OCI-LY1 (cell line): ENCODE data around the gene MED27.

Experiments used
- H2AFZ ChIP-seq: fragments of 200-600 bp; sonication (generic), shearing (Covaris generic); 2 replicates; pipeline ENCODE4 v1.6.0; 2014; ENCODE audit warnings: antibody characterized with exemption, mild to moderate bottlenecking, low read length
- H3F3A ChIP-seq: fragments of 200-600 bp; sonication (generic), shearing (Covaris generic); 2 replicates; pipeline ENCODE4 v1.6.0; 2014; ENCODE audit warnings: mild to moderate bottlenecking, antibody characterized with exemption, low read length, moderate library complexity; ENCODE audit not compliant: insufficient read depth
- H3K27ac ChIP-seq: fragments of 200-600 bp; sonication (generic); 2 replicates; pipeline ENCODE4 v1.5.1; 2014; ENCODE audit warnings: low read length, mixed run types, mild to moderate bottlenecking, low read depth; ENCODE audit not compliant: poor library complexity, severe bottlenecking
- H3K27me3 ChIP-seq: fragments of 200-600 bp; sonication (generic); 2 replicates; pipeline ENCODE4 v1.6.0; 2014; ENCODE audit warnings: antibody characterized with exemption, mild to moderate bottlenecking, low read length, moderate library complexity; ENCODE audit not compliant: insufficient read depth
- H3K36me3 ChIP-seq: fragments of 200-600 bp; sonication (generic); 2 replicates; pipeline ENCODE4 v1.6.1; 2014; ENCODE audit warnings: mild to moderate bottlenecking, antibody characterized with exemption, low read length, moderate library complexity, mixed read lengths; ENCODE audit not compliant: insufficient read depth
- H3K4me1 ChIP-seq: fragments of 200-600 bp; sonication (generic); 2 replicates; pipeline ENCODE4 v1.5.1; 2014; ENCODE audit warnings: mild to moderate bottlenecking, low read length, moderate library complexity; ENCODE audit not compliant: insufficient read depth, severe bottlenecking
- H3K4me2 ChIP-seq: fragments of 200-600 bp; sonication (generic), shearing (Covaris generic); 2 replicates; pipeline ENCODE4 v1.6.1; 2014; ENCODE audit warnings: low read length
- H3K4me3 ChIP-seq: fragments of 200-600 bp; sonication (generic); 2 replicates; pipeline ENCODE4 v1.5.1; 2014; ENCODE audit warnings: low read length, low read depth, mild to moderate bottlenecking, mixed read lengths; ENCODE audit not compliant: poor library complexity, severe bottlenecking
- H3K79me2 ChIP-seq: fragments of 200-600 bp; shearing (Covaris generic); 2 replicates; pipeline ENCODE4 v1.6.1; 2016; ENCODE audit warnings: mixed run types, low read length, mixed read lengths; ENCODE audit not compliant: insufficient read depth
- H3K9ac ChIP-seq: fragments of 200-600 bp; sonication (generic), shearing (Covaris generic); 2 replicates; pipeline ENCODE4 v1.6.1; 2014; ENCODE audit warnings: mild to moderate bottlenecking, low read length, mixed read lengths
- H3K9me2 ChIP-seq: fragments of 200-600 bp; sonication (generic), shearing (Covaris generic); 2 replicates; pipeline ENCODE4 v1.6.1; 2014; ENCODE audit warnings: low read depth, mild to moderate bottlenecking, low read length, mixed read lengths
- H3K9me3 ChIP-seq: fragments of 200-600 bp; shearing (Covaris generic); 2 replicates; pipeline ENCODE4 v1.6.1; 2014; ENCODE audit warnings: low read length, mixed read lengths
- H4K20me1 ChIP-seq: fragments of 200-600 bp; sonication (generic), shearing (Covaris generic); 2 replicates; pipeline ENCODE4 v1.6.0; 2016; ENCODE audit warnings: mild to moderate bottlenecking, low read length; ENCODE audit not compliant: insufficient read depth
- CTCF ChIP-seq: fragments of 200-600 bp; sonication (generic), shearing (Covaris generic); IDR thresholded peaks from 2 replicates; pipeline ENCODE4 v1.5.1; 2017; ENCODE audit warnings: mild to moderate bottlenecking, antibody characterized with exemption, low read length, moderate library complexity, mixed read lengths
- EZH2 ChIP-seq: fragments of 200-600 bp; sonication (generic), shearing (Covaris generic); IDR thresholded peaks from 2 replicates; pipeline ENCODE4 v1.8.0; 2017; ENCODE audit warnings: borderline replicate concordance, mixed run types, mild to moderate bottlenecking, antibody characterized with exemption, low read length, moderate library complexity, mixed read lengths

MED27 gene

GRCh38 chr9:131817073-131817472 lies 262.6 kb downstream of the MED27 start:
- H3K27me3 ChIP-seq, result 0 out of 2 replicates have a peak, but pooled peaks cover 6% of the 10 kb centered on the region
- TF ChIP-seq EZH2, result no peak
- no peak for TF ChIP-seq CTCF
- H3K36me3 ChIP-seq, result no peaks in the 10 kb centered on the region
- H3K27ac ChIP-seq, result no peak overlapping the region
- H3K4me1 ChIP-seq, result no peaks in the 10 kb centered on the region
- H2AFZ ChIP-seq, result no peak overlapping the region
- H3F3A ChIP-seq, result no peaks in the 10 kb centered on the region
- no peaks in the 10 kb centered on the region for H4K20me1 ChIP-seq
- no peaks in the 10 kb centered on the region for H3K9me3 ChIP-seq
- no peak overlapping the region for H3K4me3 ChIP-seq
- H3K9ac ChIP-seq, result no peak overlapping the region
- H3K79me2 ChIP-seq, result no peaks in the 10 kb centered on the region
- no peak overlapping the region for H3K4me2 ChIP-seq
- H3K9me2 ChIP-seq, result no peaks in the 10 kb centered on the region

- TF ChIP-seq CTCF, result no peak
- TF ChIP-seq EZH2, result no peak
- no peak overlapping the region for H3K4me3 ChIP-seq
- no peaks in the 10 kb centered on the region for H3K9me2 ChIP-seq
- H3K79me2 ChIP-seq, result no peaks in the 10 kb centered on the region
- H3K9me3 ChIP-seq, result no peaks in the 10 kb centered on the region
- H3K27ac ChIP-seq, result no peak overlapping the region
- no peaks in the 10 kb centered on the region for H3K4me1 ChIP-seq
- H3K27me3 ChIP-seq, result 0 out of 2 replicates have a peak, but pooled peaks cover 8% of the 10 kb centered on the region
- H3K9ac ChIP-seq, result no peak overlapping the region
- H2AFZ ChIP-seq, result no peak overlapping the region
- H4K20me1 ChIP-seq, result no peaks in the 10 kb centered on the region
- H3K4me2 ChIP-seq, result no peak overlapping the region
- no peaks in the 10 kb centered on the region for H3K36me3 ChIP-seq
- H3F3A ChIP-seq, result no peaks in the 10 kb centered on the region
Measured at GRCh38 chr9:131815970-131816873, 263.4 kb downstream of the MED27 start.

- H3K27me3 ChIP-seq, result 0 out of 2 replicates have a peak, but pooled peaks cover 8% of the 10 kb centered on the region
Measured at GRCh38 chr9:131814707-131815106, 265.0 kb downstream of the MED27 start.

More at GRCh38 chr9:131814707-131815106, 265.0 kb downstream of the MED27 start:
- Histone ChIP-seq H3K4me1 (no peaks in the 10 kb centered on the region), H2AFZ (no peak overlapping the region), H3K4me2 (no peak overlapping the region), H4K20me1 (no peaks in the 10 kb centered on the region), H3K79me2 (no peaks in the 10 kb centered on the region), H3K9me2 (no peaks in the 10 kb centered on the region), H3K9me3 (no peaks in the 10 kb centered on the region), H3K9ac (no peak overlapping the region), H3K4me3 (no peak overlapping the region), H3F3A (no peaks in the 10 kb centered on the region), H3K36me3 (no peaks in the 10 kb centered on the region), H3K27ac (no peak overlapping the region)
- TF ChIP-seq EZH2 (no peak), CTCF (no peak)
